HG02642 (cell line): ENCODE data around the gene EYA4.

Experiments
- ATAC-seq: cut with Tn5 transposase; IDR thresholded peaks from one replicate; pipeline ENCODE4 v1.9.1; 2021; ENCODE audit warnings: mild to moderate bottlenecking; ENCODE audit not compliant: unreplicated experiment, poor library complexity

The EYA4 gene

DNA sequence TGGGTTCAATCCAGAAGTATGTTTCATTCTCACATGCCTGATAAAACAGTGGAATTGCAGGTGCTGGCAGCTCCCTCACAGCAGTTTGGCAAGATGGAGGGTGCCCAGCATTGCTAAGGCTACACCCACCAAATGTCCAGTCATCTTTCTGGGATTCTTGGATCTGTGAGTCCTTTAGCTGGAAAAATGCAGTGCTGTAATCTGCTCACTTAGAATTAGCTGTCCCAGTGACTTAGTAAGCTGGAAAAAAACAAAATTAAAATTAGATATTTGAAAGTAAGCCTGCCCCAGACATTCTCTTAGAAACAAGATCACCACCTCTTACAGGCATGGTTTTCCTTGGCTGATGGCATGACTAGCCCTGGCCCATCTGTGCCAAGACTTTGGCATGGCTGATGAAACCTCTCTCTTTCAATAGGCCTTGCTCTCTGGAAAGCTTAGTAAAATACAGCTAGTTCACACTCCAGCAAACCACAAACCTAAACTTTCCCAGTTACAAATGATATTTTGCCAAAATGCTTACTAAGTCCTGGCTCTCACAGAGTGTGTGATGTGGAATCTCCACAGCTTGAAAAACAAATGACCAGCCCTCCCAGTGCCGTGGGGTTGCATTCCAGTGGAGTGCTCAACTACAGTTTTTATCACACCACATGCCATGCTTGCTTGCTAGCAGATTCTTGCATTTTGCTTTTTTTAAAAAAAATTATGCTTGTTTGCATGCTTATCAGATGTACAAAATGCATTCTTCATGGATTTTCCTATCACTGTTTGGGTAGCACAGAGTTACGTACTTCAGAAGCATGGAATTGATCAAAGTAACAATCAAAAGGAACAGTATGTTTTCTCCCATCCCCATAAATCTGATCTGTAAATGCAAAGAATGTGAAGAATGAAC, 261.5 kb downstream of the EYA4 start:
- ATAC-seq, result no peak

- ATAC-seq, result no peak
These were observed 262.2 kb downstream of the EYA4 start for GRCh38 chr6:133503336-133503729.

DNA sequence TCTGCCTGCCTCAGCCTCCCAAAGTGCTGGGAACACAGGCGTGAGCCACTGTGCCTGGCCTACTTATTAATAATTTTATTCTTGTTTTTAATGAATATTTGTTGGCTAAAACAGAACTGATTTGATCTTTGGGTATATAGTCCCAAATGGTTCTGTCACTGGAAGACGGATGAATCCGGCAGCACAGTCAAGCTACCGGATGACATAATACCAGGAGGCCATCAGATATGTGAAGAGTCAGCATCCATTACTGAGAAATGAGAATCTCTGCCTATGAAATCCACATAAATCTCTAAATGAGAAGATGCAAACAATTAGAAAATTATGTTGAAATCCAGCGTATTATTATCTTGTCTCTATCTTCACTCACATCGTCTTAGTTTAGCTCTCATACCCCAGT, 263.0 kb downstream of the EYA4 start:
- ATAC-seq, result no peak

GRCh38 chr6:133504761-133505160, 263.6 kb downstream of the EYA4 start:
- no peak for ATAC-seq

DNA sequence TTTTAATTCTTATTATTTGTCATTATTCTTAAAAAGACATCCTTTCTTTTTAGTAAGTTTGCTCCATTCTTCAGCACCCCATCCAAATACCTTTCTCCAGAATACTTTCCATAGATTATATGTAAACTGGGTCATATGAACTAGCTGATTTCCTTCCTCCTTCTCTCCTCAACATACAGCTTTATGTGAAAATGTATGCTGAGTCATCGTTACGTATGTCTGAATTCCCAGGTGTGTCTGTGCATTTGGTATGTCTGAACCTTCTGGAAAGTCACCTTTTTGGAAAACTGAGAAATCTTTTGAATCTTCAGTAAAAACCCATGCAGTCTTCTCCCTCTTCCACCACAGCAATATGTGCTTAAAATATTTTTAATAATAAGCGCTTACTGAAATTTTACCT, 264.5 kb downstream of the EYA4 start:
- ATAC-seq, result no peak

DNA sequence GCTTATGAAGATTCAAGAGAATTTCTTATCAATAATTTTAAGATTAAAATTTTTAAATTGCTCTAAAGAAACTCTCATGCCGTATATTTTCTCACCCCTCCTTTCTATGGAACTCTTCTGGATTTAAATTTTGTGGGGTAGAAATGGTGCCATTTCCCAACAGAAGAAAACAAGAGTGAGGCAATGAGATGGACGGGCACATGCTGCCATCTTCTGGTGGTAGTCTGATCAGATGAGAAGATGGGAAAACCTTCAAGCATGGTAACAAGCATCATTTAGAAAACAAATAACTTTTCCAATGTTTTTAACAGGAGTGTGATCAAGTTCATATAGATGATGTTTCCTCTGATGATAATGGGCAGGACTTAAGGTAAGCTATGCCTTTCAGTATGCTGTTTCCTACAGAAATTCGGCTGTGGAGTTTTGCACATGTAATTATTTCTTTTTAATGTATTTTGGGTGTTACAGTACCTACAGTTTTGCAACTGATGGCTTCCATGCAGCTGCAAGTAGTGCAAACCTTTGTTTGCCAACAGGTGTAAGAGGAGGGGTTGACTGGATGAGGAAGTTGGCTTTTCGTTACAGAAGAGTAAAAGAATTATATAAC, 271.4 kb downstream of the EYA4 start:
- ATAC-seq, result no peak

- ATAC-seq, result no peak
These were observed 282.7 kb downstream of the EYA4 start for GRCh38 chr6:133523816-133524215.

GRCh38 chr6:133526436-133526835, 285.3 kb downstream of the EYA4 start:
- no peak for ATAC-seq

- no peak for ATAC-seq
These were observed 287.4 kb downstream of the EYA4 start for GRCh38 chr6:133528566-133528965.

DNA sequence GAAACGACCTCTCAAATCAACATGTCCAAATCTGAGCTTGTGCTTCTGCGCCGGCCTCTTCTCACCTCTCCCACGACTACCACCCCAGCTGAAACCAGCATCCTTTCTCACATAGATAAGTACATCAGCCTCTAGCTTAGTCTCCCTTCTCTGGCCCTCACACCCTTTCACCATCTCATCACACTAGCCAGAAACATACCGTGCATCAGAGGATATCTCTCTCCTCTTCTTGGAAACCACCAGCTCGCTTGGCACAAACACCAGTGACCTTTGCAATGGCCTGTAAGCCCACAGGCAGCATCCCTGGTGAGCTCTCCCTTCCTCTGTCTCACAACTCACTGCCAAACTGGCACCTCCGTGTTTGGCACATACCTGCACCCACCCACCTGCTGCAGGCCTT, 291.8 kb downstream of the EYA4 start:
- ATAC-seq, result no peak

DNA sequence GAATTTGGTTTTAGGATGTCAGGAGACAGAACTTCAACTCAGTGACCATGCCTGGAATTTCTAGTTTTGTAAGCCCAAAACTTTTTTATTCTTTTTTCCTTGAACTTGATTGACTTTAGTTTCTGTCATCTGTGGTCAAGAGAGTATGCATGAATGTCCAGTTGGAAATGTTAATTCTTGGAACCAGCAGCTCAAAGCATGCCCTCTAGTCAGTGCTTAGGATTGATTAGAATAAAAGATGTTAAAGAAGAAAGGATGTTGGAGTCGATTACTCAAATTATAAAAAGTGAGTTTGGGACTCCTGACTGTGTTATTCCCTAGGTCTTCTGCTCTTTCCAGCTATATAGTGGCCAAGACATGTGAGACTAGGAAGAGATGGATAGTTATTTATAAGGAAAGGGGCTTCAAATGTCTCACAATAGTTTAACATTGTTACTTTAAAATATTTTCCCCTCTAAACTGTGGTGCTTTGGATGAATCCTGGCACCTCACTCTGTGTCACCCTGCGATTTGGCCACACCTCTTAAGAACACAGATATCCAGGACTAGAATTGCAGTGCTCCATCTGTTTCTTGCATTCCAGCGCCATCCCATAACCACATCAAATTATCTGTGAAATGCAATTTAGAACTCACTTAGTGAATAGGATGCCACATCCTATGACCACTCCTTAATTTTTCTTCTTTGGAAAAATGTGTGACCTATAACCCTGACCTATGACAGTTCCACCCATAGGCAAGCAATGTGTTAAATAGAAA, 298.5 kb downstream of the EYA4 start:
- ATAC-seq, result no peak

DNA sequence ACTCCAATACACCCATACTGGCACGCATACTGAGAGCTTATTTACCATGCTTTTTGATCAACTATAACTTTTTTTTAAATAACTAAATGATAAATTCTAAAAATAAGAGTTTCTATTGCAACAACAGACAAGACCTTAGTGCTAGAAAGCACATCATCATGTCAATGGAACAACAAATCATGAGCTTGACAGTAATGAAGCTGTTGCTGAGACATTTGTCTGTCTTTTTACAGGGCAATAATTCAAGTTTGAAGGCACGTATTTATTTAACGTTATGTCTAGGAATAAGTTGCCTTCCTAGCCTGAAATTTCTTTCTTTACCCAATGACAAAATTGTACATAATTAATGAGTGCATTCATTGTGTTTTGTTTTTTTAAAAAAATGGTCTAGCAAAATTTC, 299.2 kb downstream of the EYA4 start:
- ATAC-seq, result no peak

DNA sequence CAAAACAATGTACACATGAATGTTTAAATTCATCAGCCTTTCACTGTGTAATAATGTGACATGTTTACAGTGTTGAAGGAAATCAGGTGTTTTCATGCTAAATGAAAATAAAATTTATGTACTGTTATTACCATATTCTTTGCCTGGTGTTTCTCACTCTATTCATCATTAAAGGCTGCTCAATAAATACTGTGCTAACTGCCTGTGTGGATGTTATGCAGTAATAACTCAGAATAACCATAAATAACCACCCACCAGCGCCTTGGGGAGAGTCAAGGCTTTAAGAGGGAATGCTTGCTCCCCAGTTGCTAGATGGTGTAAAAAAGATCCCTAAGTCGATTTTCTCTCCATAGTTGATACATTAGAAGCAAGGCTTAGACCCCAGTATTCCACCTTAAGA, 299.9 kb downstream of the EYA4 start:
- no peak for ATAC-seq

- no peak for ATAC-seq
These were observed 301.1 kb downstream of the EYA4 start for GRCh38 chr6:133542056-133542821.

GRCh38 chr6:133544419-133544818, 303.3 kb downstream of the EYA4 start:
- ATAC-seq, result no peak

GRCh38 chr6:133546098-133546497, 304.9 kb downstream of the EYA4 start:
- ATAC-seq, result no peak

DNA sequence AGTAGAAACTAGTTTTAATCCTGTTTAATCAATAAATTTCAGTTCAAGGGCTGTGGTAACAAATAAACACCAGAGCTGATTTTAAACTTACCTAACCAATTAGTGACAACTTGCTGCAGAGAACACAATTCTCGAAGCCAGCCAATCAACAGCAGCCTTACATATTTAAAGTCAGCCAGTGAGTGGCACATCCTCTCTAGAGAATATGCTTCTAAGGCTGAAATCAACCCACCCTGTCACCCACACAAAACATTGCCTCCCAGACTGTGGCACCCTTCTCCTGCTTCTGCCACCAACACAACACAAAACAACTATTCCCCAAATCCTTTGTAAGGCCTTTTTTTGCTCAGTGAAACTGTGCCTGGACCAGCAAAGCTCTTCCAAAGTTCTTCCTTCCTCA, 306.0 kb downstream of the EYA4 start:
- no peak for ATAC-seq

DNA sequence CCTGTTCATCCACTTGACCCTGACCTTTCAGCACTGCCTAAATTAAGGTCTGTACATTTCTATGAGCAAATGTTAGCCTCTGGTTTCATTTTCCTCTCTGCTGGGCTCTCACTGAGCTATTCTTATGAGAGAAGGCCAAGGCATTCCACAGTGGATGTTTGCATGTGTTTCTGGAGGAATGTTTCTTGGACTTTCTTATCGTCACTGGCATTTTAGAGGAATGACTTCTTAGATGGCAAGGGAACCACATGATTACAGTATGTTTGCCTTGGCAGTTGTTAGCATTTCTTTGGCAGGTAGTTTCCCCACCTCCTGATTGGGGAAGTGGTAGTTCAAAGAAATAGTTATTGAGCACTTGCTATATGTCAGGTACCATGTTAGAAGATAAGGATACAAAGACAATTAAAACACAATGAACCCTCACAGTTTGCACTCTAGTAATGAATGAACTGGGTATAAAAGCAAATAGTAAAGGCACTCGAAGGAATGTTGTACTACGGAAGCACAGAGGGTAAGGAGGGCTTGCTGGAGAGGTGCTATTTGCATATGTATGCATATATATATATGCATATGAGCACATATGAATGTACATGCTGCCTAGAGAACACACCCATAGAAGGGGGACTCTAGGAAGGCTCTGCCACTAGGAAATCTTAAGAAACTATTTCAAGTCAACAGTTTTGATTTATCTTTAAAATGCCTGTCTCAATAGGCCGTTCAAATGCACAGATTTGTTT, 307.4 kb downstream of the EYA4 start:
- no peak for ATAC-seq

DNA sequence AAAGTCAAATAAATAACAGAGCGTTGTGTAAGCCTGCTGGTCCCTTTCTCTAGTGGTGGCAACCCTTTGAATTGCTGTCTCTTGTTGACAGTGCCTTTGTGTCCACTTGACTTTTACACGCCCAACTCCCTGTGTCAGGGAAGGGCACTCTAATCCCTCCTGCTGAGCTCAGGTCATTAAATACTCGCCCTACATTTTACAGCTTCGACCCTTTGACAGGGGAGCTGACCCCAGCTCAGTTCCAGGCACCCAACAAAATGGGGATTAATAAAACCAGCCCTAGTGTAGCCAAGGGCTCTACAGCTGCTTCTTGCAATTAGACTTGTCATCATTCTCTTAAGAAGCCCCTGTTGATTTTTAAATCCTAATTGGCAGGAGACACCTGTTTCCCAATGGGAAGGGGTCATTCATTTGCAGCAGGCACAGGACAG, 308.2 kb downstream of the EYA4 start:
- no peak for ATAC-seq

GRCh38 chr6:133550026-133550425, 308.9 kb downstream of the EYA4 start:
- ATAC-seq, result no peak
